ENCODE data around the gene PSTPIP1. TPM values are rescaled to one million over a fixed set of nuclear protein-coding genes. Genes with fewer than 3 reads are reported as not detected.

The PSTPIP1 gene
- total and polyA plus RNA-seq, 2 of the 4 experiments (the other 2 are of a cell fraction) = 0.36 to 1.1 TPM

GRCh38 chr15:77084436-77084835 lies 89.5 kb downstream of the PSTPIP1 start:
- no peaks in the 10 kb centered on the region for H3K36me3 ChIP-seq (ENCODE audit: control insufficient read depth, insufficient read depth, low read length)
- no peaks in the 10 kb centered on the region for H4K20me1 ChIP-seq (ENCODE audit: insufficient read depth, low read length)
- ChIA-PET CTCF (no interaction called here), POLR2A (ENCODE audit: unreplicated experiment) (no interaction called here)
- BruUV-seq (replicated peaks) = no TSS peak
- H3K14ac ChIP-seq (replicated peaks; ENCODE audit: low read depth, low read length) = peak overlapping the region; percentile 10
- H3K9ac ChIP-seq (ENCODE audit: low read depth, low read length) = no peak overlapping the region
- no peak overlapping the region for H2BK5ac ChIP-seq (ENCODE audit: low read depth, low read length, poor library complexity, severe bottlenecking)
- intact Hi-C loops (cut with micrococcal nuclease) (no loop called here), in situ Hi-C loops (cut with MboI; ENCODE audit: low sequenced_read_pairs) (no loop called here), dilution Hi-C loops (cut with HindIII; ENCODE audit: low sequenced_read_pairs, unreplicated experiment) (no loop called here)
- 100% methylated on average over 3 of the region's 8 CpGs; no CpG with 5 or more reads in 1 of the 2 experiments for WGBS, 2 experiments (ENCODE audit: extremely low coverage in 2 of 2, insufficient read length in 1 of 2)
- no peak overlapping the region for H3K4me2 ChIP-seq (ENCODE audit: low read depth, low read length)
- H2AK5ac ChIP-seq (ENCODE audit: low read depth, low read length) = peak overlapping the region; percentile 24; the same call in 1 of the 2 replicates
- H2BK20ac ChIP-seq (ENCODE audit: low read depth, low read length) = peak overlapping the region; percentile 63
- DNase-seq = no peak
- no peaks in the 10 kb centered on the region for H3K9me3 ChIP-seq (ENCODE audit: control insufficient read depth, insufficient read depth, low read length)
- 0 out of 2 replicates have a peak overlapping the region, but pooled peaks have one; percentile 13 for H3K18ac ChIP-seq (ENCODE audit: low read depth, low read length)
- H3K23ac ChIP-seq (ENCODE audit: low read depth, low read length) = peak overlapping the region; percentile 35; the same call in 1 of the 2 replicates
- H3K27me3 ChIP-seq (ENCODE audit: control insufficient read depth, insufficient read depth, low read length) = no peaks in the 10 kb centered on the region
- H2BK15ac ChIP-seq (ENCODE audit: low read depth, low read length) = no peak overlapping the region
- no peaks in the 10 kb centered on the region for H3K79me1 ChIP-seq (ENCODE audit: low read depth in 1 of 2, low read length in 2 of 2)
- ATAC-seq (ENCODE audit: low read depth) = no peak
- no peak for TF ChIP-seq CEBPB (IDR thresholded peaks at IDR 0.05; ENCODE audit: low read depth, low read length)
- no peak for TF ChIP-seq MAFK (IDR thresholded peaks at IDR 0.05; ENCODE audit: low read depth, low read length)
- no peak for TF ChIP-seq BHLHE40 (IDR thresholded peaks at IDR 0.05; ENCODE audit: low read depth, low read length)
- TF ChIP-seq NFE2L2 (IDR thresholded peaks at IDR 0.05; ENCODE audit: low read depth, low read length) = no peak
- no peak for TF ChIP-seq ELK1 (IDR thresholded peaks at IDR 0.05; ENCODE audit: borderline replicate concordance, low read depth, low read length)
- no peak for TF ChIP-seq MXI1 (IDR thresholded peaks at IDR 0.05; ENCODE audit: borderline replicate concordance, low read depth, low read length)
- no peak for TF ChIP-seq MAZ (IDR thresholded peaks at IDR 0.05; ENCODE audit: borderline replicate concordance, low read depth, low read length)
- TF ChIP-seq CTCF (conservative IDR thresholded peaks at IDR 0.05; ENCODE audit: low read depth, low read length) = no peak
- no peak for TF ChIP-seq RAD21 (IDR thresholded peaks at IDR 0.05; ENCODE audit: low read length)
- no peak for TF ChIP-seq RCOR1 (IDR thresholded peaks at IDR 0.05; ENCODE audit: insufficient replicate concordance, low read length)
- no peak for TF ChIP-seq FOS (IDR thresholded peaks at IDR 0.05; ENCODE audit: low read depth, low read length)
- no peak for TF ChIP-seq POLR2A (IDR thresholded peaks at IDR 0.05; ENCODE audit: low read depth, low read length)
- TF ChIP-seq CHD1 (IDR thresholded peaks at IDR 0.05; ENCODE audit: low read depth, low read length) = no peak
- TF ChIP-seq RFX5 (IDR thresholded peaks at IDR 0.05; ENCODE audit: low read depth, low read length) = no peak
- TF ChIP-seq SMC3 (IDR thresholded peaks at IDR 0.05; ENCODE audit: low read depth, low read length) = no peak
- TF ChIP-seq USF2 (IDR thresholded peaks at IDR 0.05; ENCODE audit: low read depth, low read length) = no peak
- peak overlapping the region; percentile 2 for H2BK120ac ChIP-seq (ENCODE audit: low read depth, low read length)
- H3K4me1 ChIP-seq (ENCODE audit: control insufficient read depth, insufficient read depth, low read length) = peaks cover 18% of the 10 kb centered on the region
- H2AFZ ChIP-seq (replicated peaks; ENCODE audit: low read length, poor library complexity) = peak overlapping the region; percentile 13
- peak overlapping the region; percentile 23 for H2AK9ac ChIP-seq (replicated peaks; ENCODE audit: low read depth, low read length, poor library complexity)
- no peak overlapping the region for H3K56ac ChIP-seq (ENCODE audit: extremely low read depth, insufficient read depth, low read length)
- H4K5ac ChIP-seq (ENCODE audit: low read depth, low read length) = no peak overlapping the region
- H3K4me3 ChIP-seq (ENCODE audit: insufficient read depth, low read depth, low read length) = no peak overlapping the region
- H3K4ac ChIP-seq (ENCODE audit: low read depth, low read length) = peak overlapping the region; percentile 10
- H4K91ac ChIP-seq (ENCODE audit: insufficient read depth, low read depth, low read length) = no peak overlapping the region
- peaks cover 13% of the 10 kb centered on the region for H3K9me1 ChIP-seq (ENCODE audit: insufficient read depth, low read length)
- H3K27ac ChIP-seq (ENCODE audit: insufficient read depth, low read length) = no peak overlapping the region
- no peak overlapping the region for H4K8ac ChIP-seq (ENCODE audit: low read depth in 2 of 2, low read length in 2 of 2)
